LHCN-M2 (cell line): ENCODE results near the gene GPR160. TPM values are rescaled to one million over a fixed set of nuclear protein-coding genes. Genes with fewer than 3 reads are reported as not detected.
A peak's percentile ranks its signal among the peaks of the same experiment; 100 is the strongest.
"Not testable (repeated sequence)": the region's sequence is repeated elsewhere in the genome, so short reads cannot be mapped to it uniquely, and the experiment has no call there.

Experiments
- DNase-seq: peaks from one replicate; pipeline ENCODE4 v3.0.0-alpha.2; 2012; ENCODE audit warnings: low read depth
- total RNA-seq: library from RNA; depleted of rRNA; stranded (reverse); fragments of >200 nt; gene quantifications from 2 replicates; pipeline ENCODE4 v1.2.3, GENCODE V29; 2014; rRNA removed

The GPR160 gene
- total RNA-seq, 1 experiment from 2014 or later = 0.40 TPM

DNA sequence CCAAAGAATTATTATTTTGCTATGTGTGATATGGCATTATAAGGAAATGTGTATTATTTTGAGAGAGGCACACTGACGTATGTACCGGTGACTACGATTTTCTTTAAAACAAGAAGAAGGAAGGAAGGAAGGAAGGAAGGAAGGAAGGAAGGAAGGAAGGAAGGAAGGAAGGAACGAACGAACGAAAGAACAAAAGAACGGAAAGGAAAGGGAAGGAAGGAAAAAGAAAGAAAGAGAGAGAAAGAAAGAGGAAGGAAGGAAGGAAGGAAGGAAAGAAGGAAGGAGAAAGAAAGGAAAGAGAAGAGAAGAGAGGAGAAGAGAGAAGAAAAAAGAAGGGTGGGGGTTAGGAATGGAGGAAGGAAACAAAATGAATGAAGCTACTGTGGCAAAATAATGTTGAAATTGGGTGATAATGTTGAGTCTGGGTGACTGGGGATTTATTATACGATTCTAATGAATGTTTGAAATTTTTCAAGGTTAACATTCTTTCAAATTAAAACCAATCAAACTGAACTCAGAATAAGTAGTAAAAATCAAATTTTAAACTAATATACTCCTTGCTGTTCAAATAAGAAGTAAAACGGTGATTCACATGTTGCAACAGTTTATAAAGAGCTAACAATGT, 73.5 kb downstream of the GPR160 start:
- no peak for DNase-seq

- DNase-seq = not testable (repeated sequence)
Observed at GRCh38 chr3:170114165-170114564, 76.4 kb downstream of the GPR160 start.

- peak; percentile 20 for DNase-seq
Observed at GRCh38 chr3:170117134-170117533, 79.3 kb downstream of the GPR160 start.

GRCh38 chr3:170128259-170128976, 90.6 kb downstream of the GPR160 start:
- peak; percentile 58 for DNase-seq

DNA sequence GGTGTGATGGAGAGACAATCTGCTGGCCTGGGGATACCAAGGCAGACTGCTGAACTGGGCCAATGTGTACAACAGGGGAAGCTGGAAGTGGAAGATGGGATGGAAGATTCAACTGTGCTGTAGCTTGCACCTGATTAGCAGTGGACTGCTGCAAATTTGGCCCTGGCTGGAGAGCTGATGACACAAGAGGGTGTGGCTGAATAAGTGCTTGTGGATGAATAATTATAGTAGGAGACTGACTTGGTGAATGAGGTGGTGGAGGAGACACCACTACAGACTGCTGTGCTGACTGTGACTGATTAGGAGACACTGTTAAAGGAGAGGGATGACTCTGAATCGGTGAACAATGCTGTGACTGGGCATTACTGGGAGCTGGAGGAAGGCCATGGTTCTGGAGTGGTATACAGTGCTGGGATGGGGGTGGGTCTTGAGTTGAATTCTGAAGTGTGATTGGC, 91.2 kb downstream of the GPR160 start:
- DNase-seq = peak; percentile 27

GRCh38 chr3:170130532-170130931, 92.7 kb downstream of the GPR160 start:
- no peak for DNase-seq

DNA sequence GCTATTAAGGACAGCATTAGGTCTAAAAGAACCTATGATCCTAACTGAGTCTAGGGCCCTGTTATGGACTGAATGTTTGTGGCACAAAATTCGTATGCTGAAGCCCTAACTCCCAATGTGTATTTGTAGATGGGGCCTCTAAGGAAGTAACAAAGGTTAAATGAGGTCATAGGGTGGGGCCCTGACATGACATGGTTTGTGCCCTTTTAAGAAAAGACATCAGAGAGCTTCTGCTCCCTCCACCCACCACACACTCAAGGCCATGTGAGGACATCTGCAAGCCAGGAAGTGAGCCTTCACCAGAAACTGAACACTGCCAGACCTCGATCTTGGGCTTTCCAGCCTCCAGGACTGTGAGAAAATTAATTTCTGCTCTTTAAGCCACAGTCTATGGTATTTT, 94.5 kb downstream of the GPR160 start:
- no peak for DNase-seq

Other genes starting within 250 kb of the GPR160 start
- gene LRRIQ4, start 225.1 kb upstream of the GPR160 start, total RNA-seq = not detected in 2 replicates
- 5.4 TPM in 2 replicates for gene LRRC34, start 225.1 kb upstream of the GPR160 start, total RNA-seq
- gene LRRC31, start 168.1 kb upstream of the GPR160 start, total RNA-seq = not detected in 2 replicates
- gene SAMD7, start 126.4 kb upstream of the GPR160 start, total RNA-seq = not detected in 2 replicates
- 32.1 and 35.8 TPM in 2 replicates for gene SEC62, start 71.2 kb upstream of the GPR160 start, total RNA-seq
- 22.3 and 25.3 TPM in 2 replicates for gene PHC3, start 143.7 kb downstream of the GPR160 start, total RNA-seq
- gene PRKCI, start 184.4 kb downstream of the GPR160 start, total RNA-seq = 33.0 and 35.2 TPM in 2 replicates